ENCODE data around the gene PPM1F.

DNA sequence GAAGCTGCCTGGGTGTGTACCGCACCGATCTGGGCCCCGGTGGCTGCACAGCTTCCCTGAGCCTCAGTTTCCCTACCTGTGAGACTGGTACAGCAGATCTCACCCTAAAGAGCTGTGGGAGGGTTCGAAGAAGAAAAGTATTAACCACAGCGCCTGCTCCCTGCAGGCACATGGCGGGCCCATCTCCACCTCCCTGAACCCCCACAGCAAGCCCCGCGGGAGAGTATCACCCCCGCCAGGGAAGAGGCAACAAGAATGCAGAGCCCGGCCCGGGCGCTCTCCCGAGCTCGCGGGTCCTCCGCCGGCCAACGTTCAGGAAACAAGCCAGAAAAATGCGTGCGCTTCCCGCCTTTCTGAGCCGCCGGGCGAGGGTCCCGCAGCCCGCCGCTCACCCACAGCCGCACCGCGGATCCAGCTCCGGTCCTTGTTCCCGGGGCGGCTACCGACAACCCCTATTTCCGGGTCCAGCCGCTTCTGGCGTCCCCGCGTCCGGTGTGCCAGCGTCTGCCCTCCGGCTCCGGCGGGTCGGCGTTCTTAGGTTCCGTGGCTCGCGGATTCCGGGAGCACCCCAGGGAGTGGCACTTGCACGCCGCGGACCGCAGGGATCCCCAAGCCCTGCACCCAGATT is 29.8 kb upstream of the PPM1F start, which contains the start of gene TOP3B:
- TF ChIP-seq EZH2 (IDR thresholded peaks at IDR 0.05) (no peak), POLR2AphosphoS5 (IDR thresholded peaks at IDR 0.05; ENCODE audit: borderline replicate concordance, low read depth, low read length) (peak; percentile 95)

Data from SK-N-MC (cell line).